Measurements from ENCODE around the gene DRAXIN. TPM values are rescaled to one million over a fixed set of nuclear protein-coding genes. Genes with fewer than 3 reads are reported as not detected.

DRAXIN gene
- polyA plus RNA-seq, 1 donor (not counting 4 experiments of a cell fraction or from before 2014, with no cell fraction given), result not detected

DNA sequence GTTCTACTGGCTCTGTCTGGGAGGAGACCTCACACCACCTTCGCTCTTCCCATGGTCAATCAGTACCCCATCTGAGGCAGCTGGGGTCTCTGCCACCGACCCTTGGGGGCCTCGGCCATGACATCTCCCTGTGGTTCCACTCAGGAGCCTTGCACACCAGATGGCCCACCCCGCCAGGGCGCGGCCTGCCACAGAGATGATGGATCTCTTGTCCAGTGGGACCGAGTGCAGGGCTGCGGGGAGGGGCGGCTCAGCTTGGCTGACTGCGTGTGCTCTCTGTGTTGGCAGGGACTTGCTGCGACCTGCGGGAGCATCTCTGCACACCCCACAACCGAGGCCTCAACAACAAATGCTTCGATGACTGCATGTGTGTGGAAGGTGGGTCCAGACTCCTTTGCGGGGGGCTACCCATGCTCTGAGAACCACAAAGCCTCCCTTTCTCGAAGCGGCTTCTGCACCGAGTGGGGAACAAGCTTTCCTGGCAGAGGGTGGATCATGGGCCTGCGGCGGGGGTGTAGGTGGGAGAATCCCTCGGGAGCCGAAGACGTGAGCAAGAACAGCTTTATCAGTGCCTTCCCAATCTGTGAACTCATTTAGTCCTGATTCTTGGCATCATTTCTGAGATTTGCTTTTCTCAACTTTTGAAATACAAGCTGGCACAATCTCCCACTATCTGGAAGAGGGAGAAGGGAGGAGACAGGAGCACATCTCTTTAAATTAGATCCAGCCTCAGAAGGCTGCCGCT is 23.5 kb downstream of the DRAXIN start:
- no peak for FAIRE-seq
- H3K9me3 ChIP-seq (ENCODE audit: control insufficient read depth, low read depth, low read length), result no peaks in the 10 kb centered on the region
- H2AFZ ChIP-seq (ENCODE audit: control insufficient read depth, low read length), result no peak overlapping the region
- no peak overlapping the region for H3K4me2 ChIP-seq (ENCODE audit: control insufficient read depth, extremely low read depth, insufficient read depth, low read depth, low read length)
- no peak for DNase-seq (ENCODE audit: low read depth, low spot score)
- H3K27ac ChIP-seq (ENCODE audit: control insufficient read depth, insufficient read depth, low read length), result no peak overlapping the region
- dilution Hi-C loops (cut with MboI; ENCODE audit: extremely low pct_ligation_motif_present, low sequenced_read_pairs), result no loop called here
- no peak overlapping the region for H3K4me3 ChIP-seq (ENCODE audit: control insufficient read depth in 2 of 3, extremely low read depth in 1 of 3, insufficient read depth in 2 of 3, low read depth in 1 of 3, low read length in 3 of 3)
- H4K20me1 ChIP-seq (ENCODE audit: control insufficient read depth, extremely low read depth, insufficient read depth, low read length), result no peaks in the 10 kb centered on the region
- H3K4me1 ChIP-seq (ENCODE audit: control insufficient read depth, extremely low read depth, insufficient read depth, low read length), result peaks cover 9% of the 10 kb centered on the region
- peak; percentile 65 for TF ChIP-seq EZH2 (IDR thresholded peaks at IDR 0.05; ENCODE audit: low read length)
- TF ChIP-seq, protein P1, sequence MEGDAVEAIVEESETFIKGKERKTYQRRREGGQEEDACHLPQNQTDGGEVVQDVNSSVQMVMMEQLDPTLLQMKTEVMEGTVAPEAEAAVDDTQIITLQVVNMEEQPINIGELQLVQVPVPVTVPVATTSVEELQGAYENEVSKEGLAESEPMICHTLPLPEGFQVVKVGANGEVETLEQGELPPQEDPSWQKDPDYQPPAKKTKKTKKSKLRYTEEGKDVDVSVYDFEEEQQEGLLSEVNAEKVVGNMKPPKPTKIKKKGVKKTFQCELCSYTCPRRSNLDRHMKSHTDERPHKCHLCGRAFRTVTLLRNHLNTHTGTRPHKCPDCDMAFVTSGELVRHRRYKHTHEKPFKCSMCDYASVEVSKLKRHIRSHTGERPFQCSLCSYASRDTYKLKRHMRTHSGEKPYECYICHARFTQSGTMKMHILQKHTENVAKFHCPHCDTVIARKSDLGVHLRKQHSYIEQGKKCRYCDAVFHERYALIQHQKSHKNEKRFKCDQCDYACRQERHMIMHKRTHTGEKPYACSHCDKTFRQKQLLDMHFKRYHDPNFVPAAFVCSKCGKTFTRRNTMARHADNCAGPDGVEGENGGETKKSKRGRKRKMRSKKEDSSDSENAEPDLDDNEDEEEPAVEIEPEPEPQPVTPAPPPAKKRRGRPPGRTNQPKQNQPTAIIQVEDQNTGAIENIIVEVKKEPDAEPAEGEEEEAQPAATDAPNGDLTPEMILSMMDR (optimal IDR thresholded peaks at IDR 0.05 in 1 of 3, IDR thresholded peaks at IDR 0.05 in 1 of 3, conservative IDR thresholded peaks at IDR 0.05 in 1 of 3; ENCODE audit: extremely low read depth in 1 of 3, insufficient read depth in 2 of 3, low read length in 3 of 3), result no peak
- no peak overlapping the region for H3K9ac ChIP-seq (ENCODE audit: control insufficient read depth, extremely low read depth, insufficient read depth, low read length)
- no peaks in the 10 kb centered on the region for H3K79me2 ChIP-seq (ENCODE audit: control insufficient read depth, insufficient read depth, low read length)
- no peaks in the 10 kb centered on the region for H3K9me1 ChIP-seq (ENCODE audit: control insufficient read depth, extremely low read depth, insufficient read depth, low read length)
- no peaks in the 10 kb centered on the region for H3K36me3 ChIP-seq (ENCODE audit: control insufficient read depth in 2 of 2, extremely low read depth in 1 of 2, insufficient read depth in 2 of 2, low read length in 2 of 2)
- peaks cover 24% of the 10 kb centered on the region for H3K27me3 ChIP-seq (ENCODE audit: control insufficient read depth, extremely low read depth, insufficient read depth, low read length)

DNA sequence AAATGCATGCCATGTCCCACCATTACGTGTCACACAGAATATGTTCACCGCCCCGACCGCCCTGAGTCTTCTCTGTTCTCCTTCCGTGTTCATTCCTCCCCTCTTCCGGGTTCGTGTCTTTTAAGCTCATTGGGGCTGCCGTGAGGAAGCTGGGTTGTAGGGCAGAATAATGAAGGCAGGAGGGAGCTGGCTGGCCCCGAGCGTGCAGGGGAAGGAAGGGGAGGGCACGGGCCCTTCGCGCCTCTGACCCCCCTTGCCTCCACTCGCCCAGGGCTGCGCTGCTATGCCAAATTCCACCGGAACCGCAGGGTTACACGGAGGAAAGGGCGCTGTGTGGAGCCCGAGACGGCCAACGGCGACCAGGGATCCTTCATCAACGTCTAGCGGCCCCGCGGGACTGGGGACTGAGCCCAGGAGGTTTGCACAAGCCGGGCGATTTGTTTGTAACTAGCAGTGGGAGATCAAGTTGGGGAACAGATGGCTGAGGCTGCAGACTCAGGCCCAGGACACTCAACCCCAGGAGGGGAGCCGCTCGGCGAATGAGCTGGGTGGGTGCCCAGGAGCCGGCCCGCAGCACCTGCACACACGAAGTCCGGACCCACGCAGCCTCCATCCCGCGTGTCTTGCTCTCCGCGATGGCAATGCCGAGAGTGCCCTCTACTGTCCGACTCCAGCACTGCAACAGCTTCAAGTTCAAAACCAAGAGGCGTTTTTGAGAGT is 28.0 kb downstream of the DRAXIN start:
- Histone ChIP-seq H2AFZ (ENCODE audit: control insufficient read depth, low read length) (peak overlapping the region; percentile 90), H3K27ac (ENCODE audit: control insufficient read depth, insufficient read depth, low read length) (no peak overlapping the region), H3K79me2 (ENCODE audit: control insufficient read depth, insufficient read depth, low read length) (no peaks in the 10 kb centered on the region), H3K9me1 (ENCODE audit: control insufficient read depth, extremely low read depth, insufficient read depth, low read length) (no peaks in the 10 kb centered on the region), H3K9me3 (ENCODE audit: control insufficient read depth, low read depth, low read length) (no peaks in the 10 kb centered on the region), H3K27me3 (ENCODE audit: control insufficient read depth, extremely low read depth, insufficient read depth, low read length) (peaks cover 26% of the 10 kb centered on the region), H4K20me1 (ENCODE audit: control insufficient read depth, extremely low read depth, insufficient read depth, low read length) (no peaks in the 10 kb centered on the region), H3K9ac (ENCODE audit: control insufficient read depth, extremely low read depth, insufficient read depth, low read length) (peak overlapping the region; percentile 4), H3K4me1 (ENCODE audit: control insufficient read depth, extremely low read depth, insufficient read depth, low read length) (peaks cover 9% of the 10 kb centered on the region), H3K4me3 (ENCODE audit: control insufficient read depth in 2 of 3, extremely low read depth in 1 of 3, insufficient read depth in 2 of 3, low read depth in 1 of 3, low read length in 3 of 3) (peak overlapping the region; percentile 9 to 57 (median 50)), H3K36me3 (ENCODE audit: control insufficient read depth in 2 of 2, extremely low read depth in 1 of 2, insufficient read depth in 2 of 2, low read length in 2 of 2) (no peaks in the 10 kb centered on the region), H3K4me2 (ENCODE audit: control insufficient read depth, extremely low read depth, insufficient read depth, low read depth, low read length) (peak overlapping the region; percentile 85)
- TF ChIP-seq, protein P1 (optimal IDR thresholded peaks at IDR 0.05 in 1 of 3, IDR thresholded peaks at IDR 0.05 in 1 of 3, conservative IDR thresholded peaks at IDR 0.05 in 1 of 3; ENCODE audit: extremely low read depth in 1 of 3, insufficient read depth in 2 of 3, low read length in 3 of 3), result peak; percentile 90 to 96 (median 93)
- TF ChIP-seq EZH2 (IDR thresholded peaks at IDR 0.05; ENCODE audit: low read length), result no peak
- FAIRE-seq (peak; percentile 89), DNase-seq (ENCODE audit: low read depth, low spot score) (no peak)
- dilution Hi-C loops (cut with MboI; ENCODE audit: extremely low pct_ligation_motif_present, low sequenced_read_pairs), result no loop called here
